CD14-positive monocyte (primary cell): ENCODE measurements around the gene ERBB4. TPM values are rescaled to one million over a fixed set of nuclear protein-coding genes. Genes with fewer than 3 reads are reported as not detected.

Source experiments
- DNase-seq, 3 donors: peaks; one replicate each; pipeline ENCODE4 v3.0.0-alpha.2; 2011 to 2022
- H2AFZ ChIP-seq: 2 replicates; pipeline ENCODE4 v1.6.0; 2012; ENCODE audit warnings: mild to moderate bottlenecking, low read depth, low read length, inconsistent platforms; ENCODE audit not compliant: insufficient read depth, poor library complexity, severe bottlenecking
- H3K27ac ChIP-seq, 2 donors: 1 replicate in 1 of 2; 2 replicates in 1 of 2; pipeline ENCODE4 v1.5.1; 2012 to 2013; ENCODE audit warnings: low read length in 2 of 2, control low read depth in 1 of 2, inconsistent platforms in 1 of 2, low read depth in 1 of 2, mild to moderate bottlenecking in 1 of 2
- H3K27me3 ChIP-seq, 2 donors: one replicate each; pipeline versions ENCODE4 v1.6.0 to v1.6.1; 2011 to 2013; ENCODE audit warnings: low read length in 2 of 2; ENCODE audit not compliant: control insufficient read depth in 2 of 2, insufficient read depth in 2 of 2
- H3K36me3 ChIP-seq, 2 donors: replicated peaks in 1 of 2; 1 replicate in 1 of 2; 2 replicates in 1 of 2; pipeline versions ENCODE4 v1.5.1 to v1.6.1; 2012 to 2013; ENCODE audit warnings: low read length in 2 of 2, control low read depth in 1 of 2, inconsistent platforms in 1 of 2, mild to moderate bottlenecking in 1 of 2; ENCODE audit not compliant: insufficient read depth in 2 of 2, control insufficient read depth in 1 of 2
- H3K4me1 ChIP-seq, 2 donors: 1 replicate in 1 of 2; 2 replicates in 1 of 2; pipeline versions ENCODE4 v1.5.1 to v1.6.1; 2012 to 2013; ENCODE audit warnings: low read length in 2 of 2, control low read depth in 1 of 2, inconsistent platforms in 1 of 2, mild to moderate bottlenecking in 1 of 2, moderate library complexity in 1 of 2; ENCODE audit not compliant: insufficient read depth in 2 of 2, control insufficient read depth in 1 of 2
- H3K4me2 ChIP-seq: replicated peaks from 2 replicates; pipeline ENCODE3; 2012; ENCODE audit warnings: low read length, moderate library complexity, mild to moderate bottlenecking; ENCODE audit not compliant: poor library complexity, severe bottlenecking; ENCODE audit errors: extremely low read depth
- H3K4me3 ChIP-seq, 3 experiments: fragments of 200-600 bp in 1 of 3; sonication (generic) in 1 of 3; replicated peaks in 1 of 3; 1 replicate in 2 of 3; 2 replicates in 1 of 3; pipeline ENCODE4 v1.5.1; 2011 to 2013; ENCODE audit warnings: low read length in 3 of 3, mild to moderate bottlenecking in 3 of 3, control low read depth in 2 of 3, low read depth in 2 of 3, inconsistent platforms in 1 of 3, moderate library complexity in 1 of 3
- H3K79me2 ChIP-seq: 2 replicates; pipeline ENCODE4 v1.6.0; 2012; ENCODE audit warnings: mild to moderate bottlenecking, control low read depth, inconsistent platforms, low read length, moderate library complexity; ENCODE audit not compliant: insufficient read depth
- H3K9ac ChIP-seq: 2 replicates; pipeline ENCODE4 v1.6.0; 2017; ENCODE audit warnings: low read length, mild to moderate bottlenecking; ENCODE audit not compliant: insufficient read depth, poor library complexity, severe bottlenecking
- H3K9me3 ChIP-seq, 2 donors: replicated peaks in 1 of 2; 1 replicate in 1 of 2; 2 replicates in 1 of 2; pipeline versions ENCODE4 v1.5.1 to v1.6.1; 2012 to 2013; ENCODE audit warnings: low read length in 2 of 2, control low read depth in 1 of 2; ENCODE audit not compliant: control insufficient read depth in 1 of 2, insufficient read depth in 1 of 2
- H4K20me1 ChIP-seq: 2 replicates; pipeline ENCODE4 v1.6.0; 2012; ENCODE audit warnings: mild to moderate bottlenecking, low read length, control low read depth, moderate library complexity; ENCODE audit not compliant: insufficient read depth
- H3K27ac Mint-ChIP-seq, 7 donors: one replicate each; pipeline ENCODE4 v1.8.0; 2020; ENCODE audit warnings: mild to moderate bottlenecking in 7 of 7, mixed read lengths in 7 of 7, moderate library complexity in 6 of 7, inconsistent platforms in 2 of 7
- H3K27me3 Mint-ChIP-seq, 3 donors: one replicate each; pipeline ENCODE4 v1.8.0; 2021 to 2022; ENCODE audit warnings: low read depth in 3 of 3, mild to moderate bottlenecking in 3 of 3, mixed read lengths in 3 of 3, moderate library complexity in 3 of 3, inconsistent platforms in 1 of 3
- H3K36me3 Mint-ChIP-seq, 2 donors: one replicate each; pipeline ENCODE4 v1.8.0; 2020; ENCODE audit warnings: mixed read lengths in 2 of 2, inconsistent platforms in 1 of 2, mild to moderate bottlenecking in 1 of 2
- H3K4me1 Mint-ChIP-seq: one replicate; pipeline ENCODE4 v1.8.0; 2020; ENCODE audit warnings: mild to moderate bottlenecking, mixed read lengths
- H3K4me3 Mint-ChIP-seq, 2 donors: one replicate each; pipeline ENCODE4 v1.8.0; 2020; ENCODE audit warnings: mild to moderate bottlenecking in 2 of 2, mixed read lengths in 2 of 2, moderate library complexity in 1 of 2
- H3K9me3 Mint-ChIP-seq, 7 donors: one replicate each; pipeline ENCODE4 v1.8.0; 2020 to 2022; ENCODE audit warnings: mixed read lengths in 7 of 7, mild to moderate bottlenecking in 6 of 7, moderate library complexity in 6 of 7, inconsistent platforms in 2 of 7
- WGBS: methylation state at CpG from one replicate; pipeline ENCODE4 v1.1.5; 2013; ENCODE audit warnings: missing lambda C conversion rate; ENCODE audit not compliant: insufficient coverage; 5-methylcytosine and 5-hydroxymethylcytosine counted together
- intact Hi-C, 2 donors: fragments of 100-400 bp; cut with micrococcal nuclease; formaldehyde crosslinking; loops; one replicate each; pipeline versions ENCODE4 v1.15.0 to v1.15.1; 2023
- polyA plus RNA-seq, 3 donors: library from polyadenylated mRNA; depleted of rRNA in 1 of 3; unstranded in 2 of 3; stranded (reverse) in 1 of 3; fragments of 300-500 nt in 2 of 3; fragments of >200 nt in 1 of 3; fragmentation: Illumina TruSeq in 2 of 3; gene quantifications; 1 replicate in 2 of 3; 2 replicates in 1 of 3; pipeline ENCODE4 v1.2.3, GENCODE V29; 2012 to 2021
- TF ChIP-seq, protein P1 (sequence below): fragments of 200-600 bp; IDR thresholded peaks from one replicate; pipeline ENCODE4 v1.8.0; 2022; ENCODE audit warnings: antibody characterized with exemption, mild to moderate bottlenecking

Gene ERBB4
- polyA plus RNA-seq, 3 donors = not detected

DNA sequence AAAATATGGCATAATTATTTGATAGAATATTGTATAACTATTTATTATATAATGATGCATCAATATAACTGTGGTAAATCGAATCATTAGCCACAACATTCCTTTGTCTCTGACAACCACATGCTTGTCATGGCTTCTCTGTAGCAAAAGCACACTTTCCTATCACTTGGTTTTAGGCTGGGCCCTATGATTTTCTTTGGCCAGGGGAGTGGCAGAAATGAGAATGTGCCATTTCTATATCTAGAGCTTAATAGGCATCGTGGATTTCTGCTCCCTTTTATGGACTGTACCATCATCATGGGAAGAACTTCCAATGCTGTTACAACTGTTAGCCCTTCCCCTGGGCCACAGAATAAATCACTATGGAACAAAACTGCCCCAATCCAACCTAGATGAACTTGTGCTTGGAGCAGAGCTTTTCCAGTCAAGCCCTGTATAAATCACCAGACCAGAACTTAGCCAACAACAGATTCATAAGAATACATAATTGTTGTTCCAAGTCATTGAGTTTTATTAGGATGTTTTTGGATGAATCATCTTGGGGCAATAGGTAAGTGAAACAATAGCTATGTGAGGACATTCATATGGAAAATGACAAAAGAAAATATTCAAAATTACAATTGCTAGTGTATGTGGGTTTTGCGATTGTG is 715.8 kb downstream of the ERBB4 start:
- H4K20me1 ChIP-seq = no peaks in the 10 kb centered on the region
- H3K79me2 ChIP-seq = no peaks in the 10 kb centered on the region
- no peak overlapping the region for H3K4me2 ChIP-seq
- no peak for DNase-seq
- no peak overlapping the region for H2AFZ ChIP-seq
- TF ChIP-seq, protein P1, sequence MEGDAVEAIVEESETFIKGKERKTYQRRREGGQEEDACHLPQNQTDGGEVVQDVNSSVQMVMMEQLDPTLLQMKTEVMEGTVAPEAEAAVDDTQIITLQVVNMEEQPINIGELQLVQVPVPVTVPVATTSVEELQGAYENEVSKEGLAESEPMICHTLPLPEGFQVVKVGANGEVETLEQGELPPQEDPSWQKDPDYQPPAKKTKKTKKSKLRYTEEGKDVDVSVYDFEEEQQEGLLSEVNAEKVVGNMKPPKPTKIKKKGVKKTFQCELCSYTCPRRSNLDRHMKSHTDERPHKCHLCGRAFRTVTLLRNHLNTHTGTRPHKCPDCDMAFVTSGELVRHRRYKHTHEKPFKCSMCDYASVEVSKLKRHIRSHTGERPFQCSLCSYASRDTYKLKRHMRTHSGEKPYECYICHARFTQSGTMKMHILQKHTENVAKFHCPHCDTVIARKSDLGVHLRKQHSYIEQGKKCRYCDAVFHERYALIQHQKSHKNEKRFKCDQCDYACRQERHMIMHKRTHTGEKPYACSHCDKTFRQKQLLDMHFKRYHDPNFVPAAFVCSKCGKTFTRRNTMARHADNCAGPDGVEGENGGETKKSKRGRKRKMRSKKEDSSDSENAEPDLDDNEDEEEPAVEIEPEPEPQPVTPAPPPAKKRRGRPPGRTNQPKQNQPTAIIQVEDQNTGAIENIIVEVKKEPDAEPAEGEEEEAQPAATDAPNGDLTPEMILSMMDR = no peak
- intact Hi-C loops = no loop called here
- H3K36me3 ChIP-seq = no peaks in the 10 kb centered on the region
- no peak overlapping the region for H3K27ac Mint-ChIP-seq
- H3K9me3 Mint-ChIP-seq = peaks cover 0 to 3% (median 0%) of the 10 kb centered on the region in 7 donors
- no peaks in the 10 kb centered on the region for H3K36me3 Mint-ChIP-seq
- no peak overlapping the region for H3K27ac ChIP-seq
- H3K9me3 ChIP-seq = no peaks in the 10 kb centered on the region
- H3K4me3 Mint-ChIP-seq = no peak overlapping the region
- no peaks in the 10 kb centered on the region for H3K4me1 Mint-ChIP-seq
- no peaks in the 10 kb centered on the region for H3K27me3 Mint-ChIP-seq
- WGBS = 88% methylated on average over 1 of the region's 3 CpGs
- no peaks in the 10 kb centered on the region for H3K4me1 ChIP-seq
- H3K9ac ChIP-seq = no peak overlapping the region
- H3K4me3 ChIP-seq = no peak overlapping the region
- no peaks in the 10 kb centered on the region for H3K27me3 ChIP-seq

DNA sequence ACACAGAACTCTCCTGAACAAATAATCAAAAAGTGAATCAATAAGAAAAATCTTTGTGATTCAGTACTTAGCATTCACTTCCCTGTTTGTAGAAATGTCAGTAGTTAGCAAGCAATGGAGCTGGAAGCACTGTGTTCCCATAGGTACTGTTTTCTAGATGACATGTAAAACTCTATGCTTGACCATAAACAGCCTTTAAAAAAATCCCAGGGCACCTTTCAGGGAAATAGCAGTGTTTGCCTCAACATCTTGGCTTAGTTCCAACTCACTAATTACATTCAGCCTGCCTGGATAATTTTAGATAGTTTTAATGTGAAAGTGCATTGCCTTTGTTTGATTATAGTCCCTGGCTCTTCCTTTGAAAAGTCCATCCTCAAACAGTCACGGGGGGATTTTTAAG is 721.8 kb downstream of the ERBB4 start:
- Mint-ChIP-seq H3K4me1 (no peaks in the 10 kb centered on the region), H3K4me3 (no peak overlapping the region), H3K27me3 (peaks cover 0 to 1% (median 0%) of the 10 kb centered on the region in 3 donors), H3K36me3 (no peaks in the 10 kb centered on the region), H3K9me3 (peaks cover 0 to 8% (median 1%) of the 10 kb centered on the region in 7 donors), H3K27ac (no peak overlapping the region)
- H3K79me2 ChIP-seq = no peaks in the 10 kb centered on the region
- no peak overlapping the region for H3K27ac ChIP-seq
- no peak overlapping the region for H3K4me3 ChIP-seq
- intact Hi-C loops = no loop called here
- H3K36me3 ChIP-seq = no peaks in the 10 kb centered on the region
- H2AFZ ChIP-seq = no peak overlapping the region
- WGBS = no CpG with 5 or more reads among the region's 1 CpG
- no peak overlapping the region for H3K9ac ChIP-seq
- peaks cover 5 to 12% of the 10 kb centered on the region in 2 donors for H3K9me3 ChIP-seq
- TF ChIP-seq, protein P1 = no peak
- H4K20me1 ChIP-seq = no peaks in the 10 kb centered on the region
- H3K4me2 ChIP-seq = no peak overlapping the region
- no peak for DNase-seq
- H3K27me3 ChIP-seq = no peaks in the 10 kb centered on the region
- H3K4me1 ChIP-seq = no peaks in the 10 kb centered on the region
